ENCODE measurements around the gene INF2.
A peak's percentile ranks its signal among the peaks of the same experiment; 100 is the strongest.

Gene INF2

GRCh38 chr14:104766863-104767633, 77.6 kb downstream of the INF2 start:
- no peaks in the 10 kb centered on the region for H4K20me1 ChIP-seq (ENCODE audit: insufficient read depth, low read length)
- H3K9me3 ChIP-seq (replicated peaks; ENCODE audit: insufficient read depth, low read length): no peaks in the 10 kb centered on the region
- no peaks in the 10 kb centered on the region for H3K27me3 ChIP-seq (replicated peaks; ENCODE audit: insufficient read depth, low read length)
- no peak overlapping the region for H2AFZ ChIP-seq (ENCODE audit: low read length)
- H3K9ac ChIP-seq (ENCODE audit: low read length): no peak overlapping the region
- no peaks in the 10 kb centered on the region for H3K9me2 ChIP-seq (replicated peaks; ENCODE audit: insufficient read depth, low read length)
- H3K4me1 ChIP-seq (ENCODE audit: low read length): no peaks in the 10 kb centered on the region
- no peaks in the 10 kb centered on the region for H3F3A ChIP-seq (ENCODE audit: insufficient read depth, low read length)
- no peak for DNase-seq
- no peaks in the 10 kb centered on the region for H3K36me3 ChIP-seq (replicated peaks; ENCODE audit: insufficient read depth, low read length)
- H3K4me3 ChIP-seq (ENCODE audit: low read length): no peak overlapping the region
- TF ChIP-seq CTCF (IDR thresholded peaks at IDR 0.05; ENCODE audit: low read length): no peak
- no peak for TF ChIP-seq EZH2phosphoT487 (IDR thresholded peaks at IDR 0.05; ENCODE audit: low read length)
- TF ChIP-seq EZH2 (optimal IDR thresholded peaks at IDR 0.05; ENCODE audit: low read depth, low read length): no peak
- no peak overlapping the region for H3K4me2 ChIP-seq (ENCODE audit: low read depth, low read length)
- H3K27ac ChIP-seq (ENCODE audit: low read length): no peak overlapping the region
- no peaks in the 10 kb centered on the region for H3K79me2 ChIP-seq (ENCODE audit: low read length)

- H2AFZ ChIP-seq (ENCODE audit: low read length): no peak overlapping the region
- no peaks in the 10 kb centered on the region for H3F3A ChIP-seq (ENCODE audit: insufficient read depth, low read length)
- H3K4me3 ChIP-seq (ENCODE audit: low read length): no peak overlapping the region
- no peaks in the 10 kb centered on the region for H3K9me3 ChIP-seq (replicated peaks; ENCODE audit: insufficient read depth, low read length)
- TF ChIP-seq EZH2phosphoT487 (IDR thresholded peaks at IDR 0.05; ENCODE audit: low read length): no peak
- no peak for TF ChIP-seq CTCF (IDR thresholded peaks at IDR 0.05; ENCODE audit: low read length)
- TF ChIP-seq EZH2 (optimal IDR thresholded peaks at IDR 0.05; ENCODE audit: low read depth, low read length): no peak
- no peaks in the 10 kb centered on the region for H3K79me2 ChIP-seq (ENCODE audit: low read length)
- H3K9ac ChIP-seq (ENCODE audit: low read length): no peak overlapping the region
- H3K9me2 ChIP-seq (replicated peaks; ENCODE audit: insufficient read depth, low read length): no peaks in the 10 kb centered on the region
- no peaks in the 10 kb centered on the region for H3K4me1 ChIP-seq (ENCODE audit: low read length)
- no peak overlapping the region for H3K27ac ChIP-seq (ENCODE audit: low read length)
- H3K4me2 ChIP-seq (ENCODE audit: low read depth, low read length): no peak overlapping the region
- no peaks in the 10 kb centered on the region for H4K20me1 ChIP-seq (ENCODE audit: insufficient read depth, low read length)
- no peaks in the 10 kb centered on the region for H3K27me3 ChIP-seq (replicated peaks; ENCODE audit: insufficient read depth, low read length)
- H3K36me3 ChIP-seq (replicated peaks; ENCODE audit: insufficient read depth, low read length): no peaks in the 10 kb centered on the region
- DNase-seq: no peak
These were observed 78.2 kb downstream of the INF2 start for GRCh38 chr14:104767634-104767918.

DNA sequence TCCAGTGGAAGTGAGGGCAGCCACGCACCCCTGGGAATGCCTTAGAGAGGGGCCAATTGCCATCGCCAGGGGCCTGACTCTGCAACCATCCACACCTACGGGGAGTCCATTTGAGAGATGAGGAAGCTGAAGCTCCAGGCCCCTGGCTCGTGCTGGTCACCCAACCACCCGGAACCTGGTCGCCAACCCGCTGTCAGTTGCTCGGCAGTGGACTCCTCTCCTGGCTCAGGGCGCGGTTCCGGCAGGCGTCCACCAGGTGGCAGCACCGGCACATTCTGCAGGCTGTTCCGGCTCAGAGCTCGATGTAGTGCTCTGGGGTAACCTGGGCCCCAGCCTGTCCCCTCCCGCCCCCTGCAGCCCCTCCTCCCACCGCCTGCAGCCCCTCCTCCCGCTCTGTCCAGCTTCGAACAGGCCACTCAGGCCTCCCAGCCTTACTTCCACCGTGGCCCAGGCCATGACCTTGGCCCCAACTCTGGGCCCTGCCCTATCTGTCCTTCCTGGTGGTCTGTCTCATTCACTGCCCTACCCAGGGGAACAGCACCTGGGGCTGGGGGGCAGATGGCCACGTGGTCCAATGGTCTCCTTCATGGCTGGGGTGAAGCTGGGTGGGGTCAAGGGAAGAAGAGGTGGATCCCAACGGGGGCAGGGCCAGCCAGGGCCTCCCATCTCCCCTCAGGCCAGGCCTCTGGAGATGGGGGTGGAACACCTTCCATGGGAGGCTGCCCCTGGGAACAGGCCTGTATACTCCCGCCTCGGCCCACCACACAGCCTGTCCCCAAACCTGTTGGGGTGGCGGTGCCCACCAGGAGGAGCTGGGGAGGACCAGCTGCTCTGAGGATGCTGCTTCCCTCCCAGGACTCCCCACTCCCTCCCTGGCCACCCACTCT, 79.3 kb downstream of the INF2 start:
- H3F3A ChIP-seq (ENCODE audit: insufficient read depth, low read length): no peaks in the 10 kb centered on the region
- peak; percentile 49 for DNase-seq
- no peaks in the 10 kb centered on the region for H3K9me2 ChIP-seq (replicated peaks; ENCODE audit: insufficient read depth, low read length)
- no peaks in the 10 kb centered on the region for H3K27me3 ChIP-seq (replicated peaks; ENCODE audit: insufficient read depth, low read length)
- TF ChIP-seq EZH2phosphoT487 (IDR thresholded peaks at IDR 0.05; ENCODE audit: low read length) (no peak), EZH2 (optimal IDR thresholded peaks at IDR 0.05; ENCODE audit: low read depth, low read length) (no peak), CTCF (IDR thresholded peaks at IDR 0.05; ENCODE audit: low read length) (peak; percentile 50)
- no peaks in the 10 kb centered on the region for H3K36me3 ChIP-seq (replicated peaks; ENCODE audit: insufficient read depth, low read length)
- H3K9ac ChIP-seq (ENCODE audit: low read length): no peak overlapping the region
- H3K27ac ChIP-seq (ENCODE audit: low read length): no peak overlapping the region
- H3K9me3 ChIP-seq (replicated peaks; ENCODE audit: insufficient read depth, low read length): no peaks in the 10 kb centered on the region
- no peak overlapping the region for H3K4me3 ChIP-seq (ENCODE audit: low read length)
- no peaks in the 10 kb centered on the region for H3K79me2 ChIP-seq (ENCODE audit: low read length)
- H3K4me2 ChIP-seq (ENCODE audit: low read depth, low read length): no peak overlapping the region
- H2AFZ ChIP-seq (ENCODE audit: low read length): no peak overlapping the region
- no peaks in the 10 kb centered on the region for H3K4me1 ChIP-seq (ENCODE audit: low read length)
- H4K20me1 ChIP-seq (ENCODE audit: insufficient read depth, low read length): no peaks in the 10 kb centered on the region

Measured in MM.1S (cell line).